NB4 (cell line): ENCODE data around the gene SMIM13.

Experiments
- DNase-seq: peaks from one replicate; pipeline ENCODE4 v3.0.0; 2010; ENCODE audit warnings: low read depth
- H3K4me3 ChIP-seq: one replicate; pipeline ENCODE4 v1.5.1; 2011; ENCODE audit warnings: mild to moderate bottlenecking, low read depth, low read length, moderate library complexity
- MYC ChIP-seq: IDR thresholded peaks from 2 replicates; pipeline ENCODE4 v1.6.1; 2011; ENCODE audit warnings: low read depth, low read length
- POLR2A ChIP-seq: IDR thresholded peaks from 2 replicates; pipeline ENCODE4 v1.6.1; 2011; ENCODE audit warnings: mild to moderate bottlenecking; ENCODE audit not compliant: insufficient read length; ENCODE audit errors: extremely low read depth
- TF ChIP-seq, protein P1 (sequence below): IDR thresholded peaks from one replicate; pipeline ENCODE4 v1.5.1; 2012; ENCODE audit warnings: low read depth, low read length
- TF ChIP-seq, protein P2 (sequence below): IDR thresholded peaks from 2 replicates; pipeline ENCODE4 v1.6.1; 2011; ENCODE audit warnings: low read depth, low read length

Gene SMIM13

DNA sequence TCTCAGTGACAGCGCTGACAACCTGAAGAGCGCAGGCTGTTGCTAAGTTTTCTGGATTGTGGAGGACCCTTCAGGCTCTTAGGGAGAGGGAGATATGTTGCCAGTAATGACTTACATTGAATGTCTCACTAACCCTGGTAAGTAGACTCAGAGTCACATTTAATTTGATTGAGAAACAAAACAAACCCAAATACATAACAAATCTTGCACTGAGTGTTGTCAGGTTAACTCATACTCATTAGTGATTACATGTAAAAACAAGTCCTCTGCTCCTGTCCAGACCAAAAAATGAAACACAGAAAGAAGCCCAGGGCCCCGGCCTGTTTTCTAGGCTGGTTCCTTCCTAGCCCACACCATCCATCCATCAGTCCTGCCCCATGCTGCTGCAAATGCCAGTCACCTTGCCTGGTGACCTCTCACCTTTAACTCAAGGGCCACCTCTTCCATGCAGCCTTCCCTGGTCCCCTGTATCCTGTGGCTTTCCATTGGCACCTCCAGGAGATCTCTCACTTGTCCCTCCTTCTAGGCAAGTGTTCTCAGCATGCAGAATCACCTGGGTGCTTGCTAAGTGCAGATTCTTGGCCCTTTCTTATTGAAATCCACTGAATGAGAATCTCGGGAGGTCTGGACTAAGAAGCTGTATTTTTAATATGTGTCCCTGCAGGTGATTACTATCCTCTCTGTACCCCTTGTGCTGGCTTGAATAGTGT, 52.6 kb downstream of the SMIM13 start:
- DNase-seq, result no peak
- TF ChIP-seq, protein P1, sequence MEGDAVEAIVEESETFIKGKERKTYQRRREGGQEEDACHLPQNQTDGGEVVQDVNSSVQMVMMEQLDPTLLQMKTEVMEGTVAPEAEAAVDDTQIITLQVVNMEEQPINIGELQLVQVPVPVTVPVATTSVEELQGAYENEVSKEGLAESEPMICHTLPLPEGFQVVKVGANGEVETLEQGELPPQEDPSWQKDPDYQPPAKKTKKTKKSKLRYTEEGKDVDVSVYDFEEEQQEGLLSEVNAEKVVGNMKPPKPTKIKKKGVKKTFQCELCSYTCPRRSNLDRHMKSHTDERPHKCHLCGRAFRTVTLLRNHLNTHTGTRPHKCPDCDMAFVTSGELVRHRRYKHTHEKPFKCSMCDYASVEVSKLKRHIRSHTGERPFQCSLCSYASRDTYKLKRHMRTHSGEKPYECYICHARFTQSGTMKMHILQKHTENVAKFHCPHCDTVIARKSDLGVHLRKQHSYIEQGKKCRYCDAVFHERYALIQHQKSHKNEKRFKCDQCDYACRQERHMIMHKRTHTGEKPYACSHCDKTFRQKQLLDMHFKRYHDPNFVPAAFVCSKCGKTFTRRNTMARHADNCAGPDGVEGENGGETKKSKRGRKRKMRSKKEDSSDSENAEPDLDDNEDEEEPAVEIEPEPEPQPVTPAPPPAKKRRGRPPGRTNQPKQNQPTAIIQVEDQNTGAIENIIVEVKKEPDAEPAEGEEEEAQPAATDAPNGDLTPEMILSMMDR, result no peak
- no peak for TF ChIP-seq MYC
- TF ChIP-seq POLR2A, result no peak
- TF ChIP-seq, protein P2, sequence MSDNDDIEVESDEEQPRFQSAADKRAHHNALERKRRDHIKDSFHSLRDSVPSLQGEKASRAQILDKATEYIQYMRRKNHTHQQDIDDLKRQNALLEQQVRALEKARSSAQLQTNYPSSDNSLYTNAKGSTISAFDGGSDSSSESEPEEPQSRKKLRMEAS, result no peak
- H3K4me3 ChIP-seq, result no peak overlapping the region

DNA sequence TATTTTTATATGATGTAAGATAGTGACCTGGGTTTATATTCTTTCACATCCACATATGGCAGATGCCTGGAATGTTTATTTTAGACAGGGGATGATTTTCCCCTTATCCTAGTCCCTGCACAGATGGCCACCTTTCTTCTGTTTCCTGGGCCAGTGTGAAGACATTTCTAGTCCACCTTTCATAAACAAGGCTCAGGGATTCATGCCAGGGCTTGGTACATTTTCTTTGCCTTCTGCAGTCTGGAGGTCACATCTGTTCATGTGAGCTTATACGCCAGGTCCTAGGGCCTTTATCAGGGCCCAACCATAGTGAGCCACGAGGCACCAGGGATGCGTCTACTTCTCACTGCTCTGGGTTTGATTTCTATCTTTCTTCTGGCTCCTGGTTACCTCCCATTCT, 55.9 kb downstream of the SMIM13 start:
- no peak for DNase-seq
- H3K4me3 ChIP-seq, result no peak overlapping the region
- TF ChIP-seq POLR2A (no peak), MYC (no peak)
- TF ChIP-seq, protein P1, result no peak
- TF ChIP-seq, protein P2, result no peak

DNA sequence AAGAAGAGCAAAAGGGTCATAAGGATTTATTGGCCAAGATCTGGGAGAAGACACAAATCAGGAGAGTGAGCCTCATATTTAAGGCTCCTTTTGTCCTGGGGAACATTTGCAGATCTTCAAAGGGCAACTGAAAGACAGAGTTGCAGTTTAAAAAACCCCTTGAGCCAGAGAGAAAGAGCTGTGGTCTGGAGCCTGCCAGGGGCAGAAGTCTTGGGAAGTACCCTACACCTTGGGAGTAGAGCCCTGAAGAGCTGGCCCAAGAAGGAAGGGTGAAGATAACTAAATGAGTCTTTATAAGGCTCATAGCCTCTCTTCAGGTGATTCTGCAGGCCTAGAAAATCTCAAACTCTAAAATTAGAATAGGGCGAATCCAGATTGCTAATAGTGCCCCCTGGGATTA, 57.9 kb downstream of the SMIM13 start:
- no peak for DNase-seq
- no peak for TF ChIP-seq MYC
- TF ChIP-seq, protein P2, result no peak
- no peak for TF ChIP-seq POLR2A
- TF ChIP-seq, protein P1, result no peak
- H3K4me3 ChIP-seq, result no peak overlapping the region

DNA sequence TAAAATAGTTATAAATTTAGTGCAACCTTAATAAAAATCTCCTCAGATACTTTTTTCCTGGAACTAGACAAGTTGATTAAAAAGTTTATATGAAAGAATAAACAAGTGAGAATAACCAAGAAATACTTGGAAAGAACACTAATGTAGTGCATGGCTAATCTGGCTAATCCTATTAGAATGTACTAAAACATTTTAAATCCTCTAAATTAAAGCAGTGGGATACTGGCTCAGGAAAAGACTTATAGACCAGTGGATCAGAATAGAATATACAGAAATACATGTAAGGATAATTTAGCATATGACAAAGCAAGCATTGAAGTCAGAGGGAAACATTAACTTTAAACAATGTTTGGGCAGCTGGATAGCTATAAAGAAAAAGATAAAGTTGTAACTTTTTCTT, 58.9 kb downstream of the SMIM13 start:
- no peak overlapping the region for H3K4me3 ChIP-seq
- no peak for DNase-seq
- no peak for TF ChIP-seq MYC
- TF ChIP-seq, protein P2, result no peak
- TF ChIP-seq POLR2A, result no peak
- TF ChIP-seq, protein P1, result no peak

DNA sequence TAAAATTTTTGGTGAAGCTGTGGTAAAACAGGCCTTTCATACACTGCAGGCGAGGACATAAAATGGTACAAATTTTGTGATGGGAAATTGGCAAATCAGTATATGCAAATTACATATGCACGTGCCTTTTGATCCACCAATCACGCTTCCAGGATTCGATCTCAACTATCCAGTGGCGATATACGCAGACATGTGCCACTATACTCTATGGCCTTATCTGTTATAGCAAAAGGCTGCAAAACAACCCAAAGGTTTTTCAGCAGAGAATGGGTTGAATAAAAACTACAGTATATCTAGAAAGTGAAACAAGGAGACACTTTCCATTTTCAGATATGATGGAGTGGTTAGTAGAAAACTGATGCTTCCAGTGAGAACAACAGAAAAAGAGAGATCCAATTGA, 59.8 kb downstream of the SMIM13 start:
- no peak for DNase-seq
- TF ChIP-seq POLR2A (no peak), MYC (no peak)
- TF ChIP-seq, protein P2, result no peak
- TF ChIP-seq, protein P1, result no peak
- H3K4me3 ChIP-seq, result no peak overlapping the region
